ENCODE results near the gene KRTAP12-2. TPM values are rescaled to one million over a fixed set of nuclear protein-coding genes. Genes with fewer than 3 reads are reported as not detected.
"Not testable (repeated sequence)": the region's sequence is repeated elsewhere in the genome, so short reads cannot be mapped to it uniquely, and the experiment has no call there.

Gene KRTAP12-2
- total RNA-seq, 1 donor from 2014 or later, result not detected

DNA sequence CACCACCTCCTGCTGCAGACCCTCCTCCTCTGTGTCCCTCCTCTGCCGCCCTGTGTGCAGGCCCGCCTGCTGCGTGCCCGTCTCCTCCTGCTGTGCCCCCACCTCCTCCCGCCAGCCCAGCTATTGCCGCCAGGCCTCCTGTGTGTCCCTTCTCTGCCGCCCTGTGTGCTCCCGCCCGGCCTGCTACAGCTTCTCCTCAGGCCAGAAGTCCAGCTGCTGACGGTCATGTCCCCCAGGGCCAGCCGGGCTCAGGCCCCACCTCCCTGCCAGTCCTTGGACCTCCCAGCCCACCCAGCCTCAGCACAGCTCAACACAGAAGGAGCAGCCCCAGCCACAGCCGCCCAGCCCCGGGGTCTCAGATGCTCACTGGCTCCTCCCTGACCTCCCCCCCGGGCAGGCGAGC, 38.9 kb downstream of the KRTAP12-2 start:
- not testable (repeated sequence) for DNase-seq (ENCODE audit: low read depth in 2 of 2)

- not testable (repeated sequence) for DNase-seq (ENCODE audit: low read depth in 2 of 2)
Observed at GRCh38 chr21:44627181-44627822, 39.4 kb downstream of the KRTAP12-2 start.

- no peak for DNase-seq (ENCODE audit: low read depth in 2 of 2)
Observed at GRCh38 chr21:44626673-44627143, 40.0 kb downstream of the KRTAP12-2 start, which contains the start of gene KRTAP10-9. Gene KRTAP10-9 (plus strand): TSS chr21:44627093. CDS start chr21:44627172, 79 bp downstream.

DNA sequence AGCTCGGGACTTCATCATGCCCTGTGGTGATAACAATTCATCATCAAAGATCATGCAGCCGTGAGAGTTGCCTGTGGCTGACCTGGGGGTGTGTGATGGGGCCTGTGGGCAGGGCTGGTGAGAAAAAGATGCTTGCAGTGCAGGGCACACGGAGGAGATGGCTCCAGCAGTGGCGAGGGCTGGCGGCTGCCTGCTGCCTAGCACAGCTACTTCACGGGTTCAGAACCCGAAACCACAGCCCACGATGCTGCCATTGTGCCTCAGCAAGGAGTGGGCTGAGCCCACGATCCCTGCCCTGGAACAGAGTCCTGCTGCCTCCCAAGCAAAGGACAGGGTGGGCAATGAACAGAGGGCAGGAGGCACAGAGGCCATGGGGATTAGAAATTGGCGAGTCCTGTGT, 40.5 kb downstream of the KRTAP12-2 start:
- no peak for DNase-seq (ENCODE audit: low read depth in 2 of 2)

- DNase-seq (ENCODE audit: low read depth in 2 of 2), result no peak
Observed at GRCh38 chr21:44625756-44626155, 41.0 kb downstream of the KRTAP12-2 start.

GRCh38 chr21:44623575-44623974, 43.2 kb downstream of the KRTAP12-2 start:
- DNase-seq (ENCODE audit: low read depth in 2 of 2), result no peak

DNA sequence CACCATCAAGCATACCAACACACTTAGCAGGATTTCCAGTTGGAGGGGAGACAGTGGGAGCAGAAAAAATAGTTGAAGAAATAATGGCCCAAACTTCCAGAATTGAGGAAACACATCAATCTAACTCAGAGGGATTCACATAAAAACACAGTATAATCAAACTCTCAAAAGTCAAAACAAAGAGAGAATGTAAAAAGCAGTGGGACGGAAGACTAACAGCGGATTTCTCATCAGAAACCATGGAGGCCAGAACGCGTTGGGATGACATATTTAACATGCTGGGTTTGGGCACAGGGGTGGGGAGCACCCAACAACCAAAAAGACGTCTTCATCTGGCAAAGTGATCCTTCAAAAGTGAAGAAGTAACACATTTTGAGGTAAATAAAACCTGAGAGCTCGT, 46.8 kb downstream of the KRTAP12-2 start:
- no peak for DNase-seq (ENCODE audit: low read depth in 2 of 2)

GRCh38 chr21:44618909-44619308, 47.8 kb downstream of the KRTAP12-2 start:
- DNase-seq (ENCODE audit: low read depth in 2 of 2), result peak in 1 of 2 donors; percentile 13

- DNase-seq (ENCODE audit: low read depth in 2 of 2), result peak; percentile 47 to 57
Observed at GRCh38 chr21:44618504-44618903, 48.2 kb downstream of the KRTAP12-2 start.

DNA sequence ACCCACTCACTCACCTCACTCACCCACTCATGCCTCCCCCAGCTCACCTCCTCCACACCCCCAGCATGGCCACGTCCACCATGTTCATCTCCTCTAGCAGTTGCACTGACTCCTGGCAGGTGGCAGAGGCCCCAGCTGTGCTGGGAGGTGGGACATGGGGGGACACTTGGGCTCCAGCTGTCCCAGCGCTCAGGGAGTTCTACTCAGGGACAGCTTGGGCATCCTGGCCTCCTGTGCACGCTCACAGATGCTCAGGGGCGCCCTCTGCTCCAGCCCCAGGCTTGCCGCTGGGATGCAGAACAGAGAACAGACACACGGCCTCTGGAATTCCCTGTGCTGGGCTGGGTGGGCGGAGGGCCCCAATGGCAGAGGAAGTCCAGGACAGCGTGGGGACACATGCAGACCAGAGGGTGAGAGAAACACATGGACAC, 49.6 kb downstream of the KRTAP12-2 start:
- no peak for DNase-seq (ENCODE audit: low read depth in 2 of 2)

DNA sequence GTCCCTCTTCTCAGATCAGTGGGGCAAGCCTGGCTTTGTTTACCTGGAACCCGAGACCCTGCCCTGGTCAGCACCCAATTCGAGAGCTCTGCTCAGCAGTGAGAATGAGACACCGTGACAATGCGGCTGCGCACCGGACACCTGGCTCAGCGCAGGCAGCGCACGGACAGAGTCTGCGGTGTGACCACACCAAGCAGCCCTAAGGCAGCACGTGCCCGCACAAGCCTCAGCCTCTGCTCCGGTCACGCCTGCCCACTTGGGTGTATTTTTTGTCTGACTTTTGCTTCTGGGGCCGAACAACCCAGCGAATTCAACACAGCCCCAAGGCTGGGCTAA, 50.2 kb downstream of the KRTAP12-2 start:
- no peak for DNase-seq (ENCODE audit: low read depth in 2 of 2)

Other genes starting within 250 kb of the KRTAP12-2 start
- 0.65 and 0.99 TPM in 2 replicates for gene LRRC3, start 211.4 kb downstream of the KRTAP12-2 start, total RNA-seq
- gene KRTAP10-1, start 126.7 kb downstream of the KRTAP12-2 start, total RNA-seq, result not detected in 2 replicates
- not detected in 2 replicates for gene KRTAP10-2, start 115.4 kb downstream of the KRTAP12-2 start, total RNA-seq
- not detected in 2 replicates for gene KRTAP10-3, start 108.1 kb downstream of the KRTAP12-2 start, total RNA-seq
- not detected in 2 replicates for gene KRTAP10-4, start 93.2 kb downstream of the KRTAP12-2 start, total RNA-seq
- not detected in 2 replicates for gene KRTAP10-5, start 86.3 kb downstream of the KRTAP12-2 start, total RNA-seq
- not detected in 2 replicates for gene KRTAP10-6, start 74.4 kb downstream of the KRTAP12-2 start, total RNA-seq
- gene KRTAP10-7, start 66.3 kb downstream of the KRTAP12-2 start, total RNA-seq, result not detected in 2 replicates
- not detected in 2 replicates for gene KRTAP10-8, start 54.8 kb downstream of the KRTAP12-2 start, total RNA-seq
- not detected in 2 replicates for gene KRTAP10-9, start 39.8 kb downstream of the KRTAP12-2 start, total RNA-seq
- not detected in 2 replicates for gene KRTAP10-10, start 29.6 kb downstream of the KRTAP12-2 start, total RNA-seq
- gene KRTAP10-11, start 20.5 kb downstream of the KRTAP12-2 start, total RNA-seq, result not detected in 2 replicates
- not detected in 2 replicates for gene KRTAP12-4, start 12.3 kb downstream of the KRTAP12-2 start, total RNA-seq
- not detected in 2 replicates for gene KRTAP12-3, start 9.0 kb downstream of the KRTAP12-2 start, total RNA-seq
- not detected in 2 replicates for gene KRTAP12-1, start 15.2 kb upstream of the KRTAP12-2 start, total RNA-seq
- gene KRTAP10-12, start 30.2 kb upstream of the KRTAP12-2 start, total RNA-seq, result not detected in 2 replicates
- under 0.01 TPM in 2 replicates for gene TSPEAR, start 44.6 kb upstream of the KRTAP12-2 start, total RNA-seq
- 73.9 and 92.3 TPM in 2 replicates for gene UBE2G2, start 134.9 kb upstream of the KRTAP12-2 start, total RNA-seq
- gene SUMO3, start 151.1 kb upstream of the KRTAP12-2 start, total RNA-seq, result 68.7 and 70.0 TPM in 2 replicates
- gene PTTG1IP, start 206.8 kb upstream of the KRTAP12-2 start, total RNA-seq, result 291 and 379 TPM in 2 replicates